Osteoblast (primary cell): Measurements from ENCODE around the gene MAN2B1. TPM values are rescaled to one million over a fixed set of nuclear protein-coding genes. Genes with fewer than 3 reads are reported as not detected.
A peak's percentile ranks its signal among the peaks of the same experiment; 100 is the strongest.
"Not testable (repeated sequence)": the region's sequence is repeated elsewhere in the genome, so short reads cannot be mapped to it uniquely, and the experiment has no call there.

ENCODE experiments used
- DNase-seq: peaks from one replicate; pipeline ENCODE4 v3.0.0; 2011; ENCODE audit warnings: low spot score, mixed read lengths; ENCODE audit not compliant: insufficient read length; ENCODE audit errors: missing footprints
- H2AFZ ChIP-seq: 2 replicates; pipeline ENCODE4 v1.6.0; 2011; ENCODE audit warnings: mild to moderate bottlenecking, low read length
- H3K27ac ChIP-seq: 2 replicates; pipeline ENCODE4 v1.5.1; 2011; ENCODE audit warnings: mild to moderate bottlenecking, low read depth, low read length, moderate library complexity
- H3K27me3 ChIP-seq: 2 replicates; pipeline ENCODE4 v1.6.0; 2012; ENCODE audit warnings: mild to moderate bottlenecking, control low read depth, inconsistent platforms, low read length, moderate library complexity; ENCODE audit not compliant: insufficient read depth
- H3K36me3 ChIP-seq: 2 replicates; pipeline ENCODE4 v1.5.1; 2011; ENCODE audit warnings: mild to moderate bottlenecking, low read length, control low read depth, moderate library complexity; ENCODE audit not compliant: insufficient read depth
- H3K4me1 ChIP-seq: 2 replicates; pipeline ENCODE4 v1.5.1; 2011; ENCODE audit warnings: mild to moderate bottlenecking, low read length, control low read depth, moderate library complexity; ENCODE audit not compliant: insufficient read depth
- H3K4me2 ChIP-seq: 2 replicates; pipeline ENCODE4 v1.6.0; 2011; ENCODE audit warnings: mild to moderate bottlenecking, low read length; ENCODE audit not compliant: insufficient read depth
- H3K4me3 ChIP-seq: fragments of 200-600 bp; sonication (generic); 3 replicates; pipeline ENCODE4 v1.5.1; 2012; ENCODE audit warnings: mild to moderate bottlenecking, low read length, inconsistent platforms; ENCODE audit not compliant: insufficient read depth
- H3K79me2 ChIP-seq: 2 replicates; pipeline ENCODE4 v1.6.0; 2012; ENCODE audit warnings: mild to moderate bottlenecking, low read length, control low read depth, inconsistent platforms; ENCODE audit not compliant: insufficient read depth
- H3K9me3 ChIP-seq: 2 replicates; pipeline ENCODE4 v1.5.1; 2011; ENCODE audit warnings: low read depth, low read length, control low read depth
- H4K20me1 ChIP-seq: 2 replicates; pipeline ENCODE4 v1.6.0; 2012; ENCODE audit warnings: mild to moderate bottlenecking, low read length, control low read depth; ENCODE audit not compliant: insufficient read depth
- CTCF ChIP-seq: IDR thresholded peaks from 2 replicates; pipeline ENCODE4 v1.5.1; 2011; ENCODE audit warnings: mild to moderate bottlenecking, low read depth, low read length, moderate library complexity; ENCODE audit errors: extremely low read depth
- total RNA-seq: library from RNA; depleted of rRNA; stranded (reverse); fragments of >200 nt; gene quantifications from 2 replicates; pipeline ENCODE4 v1.2.3, GENCODE V29; 2012

MAN2B1 gene
- total RNA-seq, 1 donor: 35.8 TPM

GRCh38 chr19:12705169-12705568 is 38.6 kb upstream of the MAN2B1 start:
- Histone ChIP-seq H3K36me3 (peaks cover 90% of the 10 kb centered on the region), H3K27me3 (no peaks in the 10 kb centered on the region), H3K79me2 (peaks cover 2% of the 10 kb centered on the region), H4K20me1 (peaks cover 5% of the 10 kb centered on the region), H3K4me3 (no peak overlapping the region), H2AFZ (no peak overlapping the region), H3K4me2 (no peak overlapping the region), H3K9me3 (no peaks in the 10 kb centered on the region), H3K27ac (no peak overlapping the region), H3K4me1 (no peaks in the 10 kb centered on the region)
- TF ChIP-seq CTCF: no peak
- DNase-seq: peak; percentile 64

GRCh38 chr19:12703046-12703445 is 36.5 kb upstream of the MAN2B1 start:
- H2AFZ ChIP-seq: no peak overlapping the region
- no peaks in the 10 kb centered on the region for H3K27me3 ChIP-seq
- TF ChIP-seq CTCF: no peak
- H4K20me1 ChIP-seq: peaks cover 5% of the 10 kb centered on the region
- no peaks in the 10 kb centered on the region for H3K4me1 ChIP-seq
- H3K36me3 ChIP-seq: peaks cover 86% of the 10 kb centered on the region
- no peak overlapping the region for H3K4me3 ChIP-seq
- peaks cover 2% of the 10 kb centered on the region for H3K79me2 ChIP-seq
- peak; percentile 95 for DNase-seq
- no peaks in the 10 kb centered on the region for H3K9me3 ChIP-seq
- H3K4me2 ChIP-seq: no peak overlapping the region
- no peak overlapping the region for H3K27ac ChIP-seq

- DNase-seq: peak; percentile 39
- peaks cover 2% of the 10 kb centered on the region for H3K79me2 ChIP-seq
- H4K20me1 ChIP-seq: peaks cover 5% of the 10 kb centered on the region
- H3K27me3 ChIP-seq: no peaks in the 10 kb centered on the region
- H3K36me3 ChIP-seq: peaks cover 79% of the 10 kb centered on the region
- H2AFZ ChIP-seq: no peak overlapping the region
- no peaks in the 10 kb centered on the region for H3K4me1 ChIP-seq
- H3K9me3 ChIP-seq: no peaks in the 10 kb centered on the region
- H3K4me2 ChIP-seq: no peak overlapping the region
- no peak overlapping the region for H3K27ac ChIP-seq
- H3K4me3 ChIP-seq: no peak overlapping the region
- no peak for TF ChIP-seq CTCF
Observed at GRCh38 chr19:12701596-12702282, 35.2 kb upstream of the MAN2B1 start.

GRCh38 chr19:12698138-12698537 is 31.6 kb upstream of the MAN2B1 start:
- Histone ChIP-seq H2AFZ (no peak overlapping the region), H3K36me3 (peaks cover 44% of the 10 kb centered on the region), H3K79me2 (peaks cover 16% of the 10 kb centered on the region)

GRCh38 chr19:12697425-12697824 is 30.9 kb upstream of the MAN2B1 start:
- not testable (repeated sequence) for H3K27me3 ChIP-seq, H3K4me2 ChIP-seq, H4K20me1 ChIP-seq, H3K9me3 ChIP-seq, DNase-seq, H3K27ac ChIP-seq, H2AFZ ChIP-seq, H3K4me3 ChIP-seq, H3K4me1 ChIP-seq
- Histone ChIP-seq H3K79me2 (peaks cover 16% of the 10 kb centered on the region), H3K36me3 (peaks cover 43% of the 10 kb centered on the region)

More at GRCh38 chr19:12698138-12698537, 31.6 kb upstream of the MAN2B1 start:
- DNase-seq: peak; percentile 64
- H3K4me2 ChIP-seq: no peak overlapping the region
- no peak overlapping the region for H3K27ac ChIP-seq
- H3K4me3 ChIP-seq: no peak overlapping the region
- no peaks in the 10 kb centered on the region for H3K27me3 ChIP-seq
- TF ChIP-seq CTCF: no peak
- no peaks in the 10 kb centered on the region for H3K9me3 ChIP-seq
- H4K20me1 ChIP-seq: no peaks in the 10 kb centered on the region
- H3K4me1 ChIP-seq: peaks cover 9% of the 10 kb centered on the region
